ENCODE results near the gene ZNF189. TPM values are rescaled to one million over a fixed set of nuclear protein-coding genes. Genes with fewer than 3 reads are reported as not detected.

The ZNF189 gene
- total and polyA plus RNA-seq, 4 donors, result 5.9 to 23.3 (median 14.5) TPM

GRCh38 chr9:101360647-101361046 is 38.0 kb upstream of the ZNF189 start:
- no peak for ATAC-seq (ENCODE audit: low FRiP score)
- no peak overlapping the region for H3K27ac ChIP-seq (ENCODE audit: low read depth in 1 of 2, low read length in 2 of 2)
- no peak for DNase-seq
- no peaks in the 10 kb centered on the region for H3K27me3 ChIP-seq (ENCODE audit: control insufficient read depth in 1 of 2, insufficient read depth in 2 of 2, low read length in 1 of 2)
- intact Hi-C loops (cut with DNase I), result no loop called here
- H3K4me3 ChIP-seq (ENCODE audit: low read length in 2 of 2), result no peak overlapping the region
- H3K4me1 ChIP-seq (ENCODE audit: control insufficient read depth in 1 of 2, insufficient read depth in 2 of 2, low read length in 2 of 2), result no peaks in the 10 kb centered on the region
- no peaks in the 10 kb centered on the region for H3K36me3 ChIP-seq (ENCODE audit: control insufficient read depth in 1 of 2, insufficient read depth in 2 of 2, low read length in 1 of 2)
- no peaks in the 10 kb centered on the region for H3K9me3 ChIP-seq (ENCODE audit: control insufficient read depth, low read length)

GRCh38 chr9:101362450-101362849 is 36.2 kb upstream of the ZNF189 start:
- no peak for ATAC-seq (ENCODE audit: low FRiP score)
- Histone ChIP-seq H3K27me3 (ENCODE audit: control insufficient read depth in 1 of 2, insufficient read depth in 2 of 2, low read length in 1 of 2) (no peaks in the 10 kb centered on the region), H3K36me3 (ENCODE audit: control insufficient read depth in 1 of 2, insufficient read depth in 2 of 2, low read length in 1 of 2) (no peaks in the 10 kb centered on the region), H3K9me3 (ENCODE audit: control insufficient read depth, low read length) (no peaks in the 10 kb centered on the region), H3K4me1 (ENCODE audit: control insufficient read depth in 1 of 2, insufficient read depth in 2 of 2, low read length in 2 of 2) (no peaks in the 10 kb centered on the region), H3K27ac (ENCODE audit: low read depth in 1 of 2, low read length in 2 of 2) (no peak overlapping the region), H3K4me3 (ENCODE audit: low read length in 2 of 2) (no peak overlapping the region)
- 84 to 86% methylated on average over 5 of the region's 5 CpGs for WGBS, 2 donors
- intact Hi-C loops (cut with DNase I), result no loop called here
- no peak for DNase-seq

DNA sequence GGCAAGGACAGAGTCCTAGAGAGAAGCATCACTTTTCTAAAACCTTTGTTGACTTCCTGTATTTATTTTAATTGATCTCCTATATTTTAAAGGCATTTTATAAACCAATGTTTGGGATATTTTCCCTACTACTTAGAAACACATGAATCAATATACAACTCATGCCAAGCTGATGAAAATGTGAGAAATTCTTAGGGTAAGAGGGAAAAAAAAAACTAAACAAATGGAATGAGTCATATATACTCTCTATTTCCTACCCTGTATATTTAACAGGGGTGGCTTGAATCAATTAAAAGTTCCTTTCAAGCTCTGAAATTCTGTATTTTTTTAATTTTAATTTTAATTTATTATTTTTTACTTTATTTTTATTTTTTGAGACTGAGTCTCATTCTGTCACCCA is 33.5 kb upstream of the ZNF189 start:
- no peaks in the 10 kb centered on the region for H3K9me3 ChIP-seq (ENCODE audit: control insufficient read depth, low read length)
- no peaks in the 10 kb centered on the region for H3K36me3 ChIP-seq (ENCODE audit: control insufficient read depth in 1 of 2, insufficient read depth in 2 of 2, low read length in 1 of 2)
- ATAC-seq (ENCODE audit: low FRiP score) (no peak), DNase-seq (no peak)
- intact Hi-C loops (cut with DNase I), result no loop called here
- no peak overlapping the region for H3K27ac ChIP-seq (ENCODE audit: low read depth in 1 of 2, low read length in 2 of 2)
- no peak overlapping the region for H3K4me3 ChIP-seq (ENCODE audit: low read length in 2 of 2)
- no peaks in the 10 kb centered on the region for H3K4me1 ChIP-seq (ENCODE audit: control insufficient read depth in 1 of 2, insufficient read depth in 2 of 2, low read length in 2 of 2)
- no peaks in the 10 kb centered on the region for H3K27me3 ChIP-seq (ENCODE audit: control insufficient read depth in 1 of 2, insufficient read depth in 2 of 2, low read length in 1 of 2)

DNA sequence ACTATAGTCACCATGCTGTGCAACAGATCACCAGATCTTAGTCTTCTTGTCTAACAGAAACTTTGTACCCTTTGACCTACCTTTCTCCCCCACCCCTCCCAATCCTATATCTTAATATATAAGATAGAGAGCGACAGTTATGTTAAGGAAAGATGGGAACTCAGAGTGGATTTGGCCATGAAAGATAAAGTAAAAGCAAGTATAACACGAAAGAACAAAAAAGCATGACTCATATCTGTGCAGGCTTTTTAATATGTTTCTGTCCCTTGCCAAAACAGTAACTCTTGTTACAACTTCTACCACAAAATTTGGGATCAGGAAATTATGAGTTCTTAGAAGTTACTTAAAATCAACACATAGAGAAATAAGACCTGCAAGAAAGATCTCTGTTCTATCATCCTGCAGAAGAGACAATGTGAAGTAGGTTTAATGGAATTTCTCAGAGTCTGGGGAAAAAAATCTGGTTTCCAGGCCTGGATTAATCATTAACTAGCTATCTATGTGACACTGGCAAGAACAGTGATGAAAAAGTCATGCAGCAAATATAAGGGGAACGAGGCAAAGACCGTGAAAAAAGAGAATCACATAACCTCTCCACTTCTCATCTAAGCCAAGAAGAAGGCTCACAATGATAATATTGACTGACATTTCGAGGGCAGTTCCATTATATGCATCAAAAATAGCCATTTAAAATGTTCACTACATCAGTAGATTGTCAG is 32.5 kb upstream of the ZNF189 start:
- intact Hi-C loops (cut with DNase I), result no loop called here
- WGBS, 2 donors, result 42 to 52% methylated on average over 5 of the region's 5 CpGs
- ATAC-seq (ENCODE audit: low FRiP score) (no peak), DNase-seq (no peak)
- Histone ChIP-seq H3K4me1 (ENCODE audit: control insufficient read depth in 1 of 2, insufficient read depth in 2 of 2, low read length in 2 of 2) (no peaks in the 10 kb centered on the region), H3K27me3 (ENCODE audit: control insufficient read depth in 1 of 2, insufficient read depth in 2 of 2, low read length in 1 of 2) (no peaks in the 10 kb centered on the region), H3K27ac (ENCODE audit: low read depth in 1 of 2, low read length in 2 of 2) (no peak overlapping the region), H3K4me3 (ENCODE audit: low read length in 2 of 2) (no peak overlapping the region), H3K9me3 (ENCODE audit: control insufficient read depth, low read length) (no peaks in the 10 kb centered on the region), H3K36me3 (ENCODE audit: control insufficient read depth in 1 of 2, insufficient read depth in 2 of 2, low read length in 1 of 2) (no peaks in the 10 kb centered on the region)

DNA sequence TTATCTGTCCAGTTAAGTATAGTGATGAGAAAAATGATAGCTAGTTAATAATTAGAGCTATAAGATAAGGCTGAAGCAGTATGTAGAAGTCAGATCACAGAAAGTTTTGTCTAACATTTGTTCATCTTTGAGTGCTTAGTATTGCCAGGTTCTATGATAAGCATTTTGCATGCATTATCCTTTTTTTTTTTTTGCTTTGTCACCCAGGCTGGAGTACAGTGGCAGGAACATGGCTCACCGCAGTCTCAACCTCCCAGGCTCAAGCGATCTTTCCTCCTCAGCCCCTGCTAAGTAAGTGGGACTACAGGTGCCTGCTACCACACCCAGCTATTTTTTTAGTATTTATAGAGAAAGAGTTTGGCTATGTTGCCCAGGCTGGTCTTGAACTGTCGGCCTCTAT is 31.3 kb upstream of the ZNF189 start:
- Histone ChIP-seq H3K4me1 (ENCODE audit: control insufficient read depth in 1 of 2, insufficient read depth in 2 of 2, low read length in 2 of 2) (no peaks in the 10 kb centered on the region), H3K4me3 (ENCODE audit: low read length in 2 of 2) (no peak overlapping the region), H3K27ac (ENCODE audit: low read depth in 1 of 2, low read length in 2 of 2) (no peak overlapping the region), H3K27me3 (ENCODE audit: control insufficient read depth in 1 of 2, insufficient read depth in 2 of 2, low read length in 1 of 2) (no peaks in the 10 kb centered on the region), H3K9me3 (ENCODE audit: control insufficient read depth, low read length) (no peaks in the 10 kb centered on the region), H3K36me3 (ENCODE audit: control insufficient read depth in 1 of 2, insufficient read depth in 2 of 2, low read length in 1 of 2) (no peaks in the 10 kb centered on the region)
- ATAC-seq (ENCODE audit: low FRiP score) (no peak), DNase-seq (no peak)
- intact Hi-C loops (cut with DNase I), result no loop called here
- WGBS, 2 donors, result 94 to 97% methylated on average over 3 of the region's 3 CpGs

GRCh38 chr9:101369286-101369685 is 29.4 kb upstream of the ZNF189 start:
- H3K9me3 ChIP-seq (ENCODE audit: control insufficient read depth, low read length), result no peaks in the 10 kb centered on the region
- 57 to 72% methylated on average over 2 of the region's 2 CpGs for WGBS, 2 donors
- no peak overlapping the region for H3K27ac ChIP-seq (ENCODE audit: low read depth in 1 of 2, low read length in 2 of 2)
- no peaks in the 10 kb centered on the region for H3K36me3 ChIP-seq (ENCODE audit: control insufficient read depth in 1 of 2, insufficient read depth in 2 of 2, low read length in 1 of 2)
- H3K4me3 ChIP-seq (ENCODE audit: low read length in 2 of 2), result no peak overlapping the region
- no peaks in the 10 kb centered on the region for H3K27me3 ChIP-seq (ENCODE audit: control insufficient read depth in 1 of 2, insufficient read depth in 2 of 2, low read length in 1 of 2)
- intact Hi-C loops (cut with DNase I), result no loop called here
- DNase-seq (no peak), ATAC-seq (ENCODE audit: low FRiP score) (no peak)
- no peaks in the 10 kb centered on the region for H3K4me1 ChIP-seq (ENCODE audit: control insufficient read depth in 1 of 2, insufficient read depth in 2 of 2, low read length in 2 of 2)

DNA sequence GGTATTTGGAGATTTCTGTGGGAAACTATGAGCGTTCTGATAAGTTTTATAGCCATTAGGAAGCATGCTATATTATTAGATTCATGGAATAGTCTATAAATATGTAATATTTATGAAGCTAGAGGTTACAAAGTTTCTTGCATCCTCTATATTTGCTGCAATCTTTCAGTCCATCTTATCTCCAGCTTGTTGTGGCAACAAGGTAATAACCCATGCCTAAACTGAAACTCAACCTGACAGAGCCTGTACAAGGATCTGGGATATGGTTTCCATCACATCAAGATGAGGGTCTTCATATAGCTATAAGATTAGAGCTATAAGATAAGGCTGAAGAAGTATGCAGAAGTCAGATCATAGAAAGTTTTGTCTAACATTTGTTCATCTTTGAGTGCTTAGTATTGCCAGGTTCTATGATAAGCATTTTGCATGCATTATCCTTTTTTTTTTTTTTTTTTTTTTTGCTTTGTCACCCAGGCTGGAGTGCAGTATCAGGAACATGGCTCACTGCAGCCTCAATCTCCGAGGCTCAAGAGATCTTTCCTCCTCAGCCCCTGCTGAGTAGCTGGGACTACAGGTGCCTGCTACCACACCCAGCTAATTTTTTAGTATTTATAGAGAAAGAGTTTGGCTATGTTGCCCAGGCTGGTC is 28.6 kb upstream of the ZNF189 start:
- ATAC-seq (ENCODE audit: low FRiP score) (no peak), DNase-seq (no peak)
- no peaks in the 10 kb centered on the region for H3K36me3 ChIP-seq (ENCODE audit: control insufficient read depth in 1 of 2, insufficient read depth in 2 of 2, low read length in 1 of 2)
- no peaks in the 10 kb centered on the region for H3K9me3 ChIP-seq (ENCODE audit: control insufficient read depth, low read length)
- no peaks in the 10 kb centered on the region for H3K4me1 ChIP-seq (ENCODE audit: control insufficient read depth in 1 of 2, insufficient read depth in 2 of 2, low read length in 2 of 2)
- no peak overlapping the region for H3K27ac ChIP-seq (ENCODE audit: low read depth in 1 of 2, low read length in 2 of 2)
- WGBS, 2 donors, result 67 to 72% methylated on average over 2 of the region's 2 CpGs
- H3K27me3 ChIP-seq (ENCODE audit: control insufficient read depth in 1 of 2, insufficient read depth in 2 of 2, low read length in 1 of 2), result no peaks in the 10 kb centered on the region
- H3K4me3 ChIP-seq (ENCODE audit: low read length in 2 of 2), result no peak overlapping the region
- intact Hi-C loops (cut with DNase I), result no loop called here

GRCh38 chr9:101371813-101372212 is 26.8 kb upstream of the ZNF189 start:
- WGBS, 2 donors, result 92% methylated on average over 3 of the region's 3 CpGs
- Histone ChIP-seq H3K36me3 (ENCODE audit: control insufficient read depth in 1 of 2, insufficient read depth in 2 of 2, low read length in 1 of 2) (no peaks in the 10 kb centered on the region), H3K27me3 (ENCODE audit: control insufficient read depth in 1 of 2, insufficient read depth in 2 of 2, low read length in 1 of 2) (no peaks in the 10 kb centered on the region), H3K4me3 (ENCODE audit: low read length in 2 of 2) (no peak overlapping the region), H3K9me3 (ENCODE audit: control insufficient read depth, low read length) (peaks cover 3% of the 10 kb centered on the region), H3K27ac (ENCODE audit: low read depth in 1 of 2, low read length in 2 of 2) (no peak overlapping the region), H3K4me1 (ENCODE audit: control insufficient read depth in 1 of 2, insufficient read depth in 2 of 2, low read length in 2 of 2) (no peaks in the 10 kb centered on the region)
- no peak for DNase-seq
- ATAC-seq (ENCODE audit: low FRiP score), result no peak
- intact Hi-C loops (cut with DNase I), result no loop called here

DNA sequence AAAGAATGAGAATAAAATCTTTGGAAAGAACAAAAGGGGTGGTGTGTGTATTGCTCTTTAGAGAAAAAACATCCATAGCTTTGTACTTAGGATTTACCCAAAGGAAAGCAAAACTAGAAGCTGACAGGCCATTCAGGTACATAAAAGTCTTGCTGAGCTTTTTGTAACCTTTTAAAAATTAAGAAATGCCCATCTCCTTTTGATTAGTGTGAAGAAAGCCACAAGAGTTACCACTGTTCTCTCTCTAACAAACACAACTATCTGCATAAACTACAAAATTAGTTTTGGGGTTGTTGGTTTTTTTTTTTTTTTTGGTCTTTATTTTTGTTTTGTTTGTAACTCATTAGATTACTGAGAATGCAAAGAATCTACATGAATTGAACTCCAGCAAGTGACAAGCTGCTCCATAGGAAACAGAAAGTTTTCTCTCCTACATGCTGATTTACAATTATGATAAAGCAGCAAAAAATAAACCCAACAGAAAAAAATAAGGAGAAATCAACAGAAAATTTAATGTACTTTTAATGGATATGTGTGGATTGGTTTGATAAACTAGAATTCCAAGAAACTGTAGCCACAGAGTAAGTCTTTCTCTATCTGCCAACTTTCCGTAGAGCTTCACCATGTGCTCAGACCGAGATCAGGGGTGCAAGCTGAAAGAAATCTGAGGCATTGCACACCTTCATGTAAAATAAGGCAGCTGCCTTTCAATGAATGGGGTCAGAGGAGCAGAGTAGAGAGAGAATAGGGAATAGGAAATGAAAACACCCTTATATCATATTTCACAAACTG is 26.1 kb upstream of the ZNF189 start:
- no peak overlapping the region for H3K4me3 ChIP-seq (ENCODE audit: low read length in 2 of 2)
- DNase-seq (no peak), ATAC-seq (ENCODE audit: low FRiP score) (no peak)
- H3K9me3 ChIP-seq (ENCODE audit: control insufficient read depth, low read length), result peaks cover 3% of the 10 kb centered on the region
- H3K4me1 ChIP-seq (ENCODE audit: control insufficient read depth in 1 of 2, insufficient read depth in 2 of 2, low read length in 2 of 2), result no peaks in the 10 kb centered on the region
- H3K27me3 ChIP-seq (ENCODE audit: control insufficient read depth in 1 of 2, insufficient read depth in 2 of 2, low read length in 1 of 2), result no peaks in the 10 kb centered on the region
- no peak overlapping the region for H3K27ac ChIP-seq (ENCODE audit: low read depth in 1 of 2, low read length in 2 of 2)
- WGBS, 2 donors, result 48 to 51% methylated on average over 2 of the region's 2 CpGs
- intact Hi-C loops (cut with DNase I), result no loop called here
- no peaks in the 10 kb centered on the region for H3K36me3 ChIP-seq (ENCODE audit: control insufficient read depth in 1 of 2, insufficient read depth in 2 of 2, low read length in 1 of 2)

All from aorta (tissue), 5 donors.